Measurements from ENCODE around the gene PHPT1. TPM values are rescaled to one million over a fixed set of nuclear protein-coding genes. Genes with fewer than 3 reads are reported as not detected.

Gene PHPT1
- total RNA-seq, 1 donor from 2014 or later, result 93.6 TPM

DNA sequence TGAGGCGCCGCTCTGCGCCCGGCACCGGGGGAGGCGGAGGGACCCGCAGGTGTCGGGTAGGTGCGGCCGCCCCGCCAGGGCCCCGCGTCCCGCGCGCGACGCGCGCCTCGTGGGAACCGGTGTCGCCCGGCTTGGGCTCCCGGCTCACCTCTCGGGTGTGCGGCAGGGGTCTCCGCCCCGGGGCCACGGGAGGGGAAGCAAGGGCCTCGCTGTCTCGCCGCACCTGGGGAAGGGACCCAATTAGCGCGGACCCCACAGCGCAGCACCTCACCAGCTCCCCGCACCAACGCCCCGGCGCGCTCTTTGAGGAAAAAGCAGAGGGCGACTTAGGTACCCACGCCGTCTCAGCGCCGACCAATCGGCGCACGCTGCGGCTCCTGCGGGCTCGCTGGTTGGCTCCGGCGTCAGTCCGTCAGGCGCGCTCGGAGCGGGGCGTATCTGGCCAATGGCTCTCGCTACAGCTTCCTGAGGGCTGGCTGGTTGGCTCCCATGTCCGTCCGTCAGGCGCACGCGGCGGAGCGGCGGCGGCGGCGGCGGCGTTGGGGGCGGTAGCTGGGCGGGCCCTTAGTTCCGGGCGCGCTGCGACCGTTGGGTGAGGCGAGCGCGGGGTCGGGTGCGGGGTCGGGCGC lies 36.9 kb downstream of the PHPT1 start, which contains the start of gene TRAF2:
Gene TRAF2 (plus strand): TSS at position 567 of the 629 bp plus-strand sequence. CDS start 12,225 bp downstream, outside the sequence.
- Histone ChIP-seq H3K27ac (peak within 1 kb of the TSS; percentile 83), H3K36me3 (peaks cover 10% of the 10 kb centered on the region), H3K27me3 (ENCODE audit: low read depth) (no peaks in the 10 kb centered on the region), H3K9me3 (no peaks in the 10 kb centered on the region), H3K4me3 (peak within 1 kb of the TSS; percentile 97), H3K4me1 (peaks cover 36% of the 10 kb centered on the region)
- DNase-seq, result peak; percentile 98
- ATAC-seq, result peak; percentile 97 to 98
- intact Hi-C loops (cut with DNase I), result no loop called here
- TF ChIP-seq, protein P1, sequence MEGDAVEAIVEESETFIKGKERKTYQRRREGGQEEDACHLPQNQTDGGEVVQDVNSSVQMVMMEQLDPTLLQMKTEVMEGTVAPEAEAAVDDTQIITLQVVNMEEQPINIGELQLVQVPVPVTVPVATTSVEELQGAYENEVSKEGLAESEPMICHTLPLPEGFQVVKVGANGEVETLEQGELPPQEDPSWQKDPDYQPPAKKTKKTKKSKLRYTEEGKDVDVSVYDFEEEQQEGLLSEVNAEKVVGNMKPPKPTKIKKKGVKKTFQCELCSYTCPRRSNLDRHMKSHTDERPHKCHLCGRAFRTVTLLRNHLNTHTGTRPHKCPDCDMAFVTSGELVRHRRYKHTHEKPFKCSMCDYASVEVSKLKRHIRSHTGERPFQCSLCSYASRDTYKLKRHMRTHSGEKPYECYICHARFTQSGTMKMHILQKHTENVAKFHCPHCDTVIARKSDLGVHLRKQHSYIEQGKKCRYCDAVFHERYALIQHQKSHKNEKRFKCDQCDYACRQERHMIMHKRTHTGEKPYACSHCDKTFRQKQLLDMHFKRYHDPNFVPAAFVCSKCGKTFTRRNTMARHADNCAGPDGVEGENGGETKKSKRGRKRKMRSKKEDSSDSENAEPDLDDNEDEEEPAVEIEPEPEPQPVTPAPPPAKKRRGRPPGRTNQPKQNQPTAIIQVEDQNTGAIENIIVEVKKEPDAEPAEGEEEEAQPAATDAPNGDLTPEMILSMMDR (IDR thresholded peaks at IDR 0.05), result no peak

DNA sequence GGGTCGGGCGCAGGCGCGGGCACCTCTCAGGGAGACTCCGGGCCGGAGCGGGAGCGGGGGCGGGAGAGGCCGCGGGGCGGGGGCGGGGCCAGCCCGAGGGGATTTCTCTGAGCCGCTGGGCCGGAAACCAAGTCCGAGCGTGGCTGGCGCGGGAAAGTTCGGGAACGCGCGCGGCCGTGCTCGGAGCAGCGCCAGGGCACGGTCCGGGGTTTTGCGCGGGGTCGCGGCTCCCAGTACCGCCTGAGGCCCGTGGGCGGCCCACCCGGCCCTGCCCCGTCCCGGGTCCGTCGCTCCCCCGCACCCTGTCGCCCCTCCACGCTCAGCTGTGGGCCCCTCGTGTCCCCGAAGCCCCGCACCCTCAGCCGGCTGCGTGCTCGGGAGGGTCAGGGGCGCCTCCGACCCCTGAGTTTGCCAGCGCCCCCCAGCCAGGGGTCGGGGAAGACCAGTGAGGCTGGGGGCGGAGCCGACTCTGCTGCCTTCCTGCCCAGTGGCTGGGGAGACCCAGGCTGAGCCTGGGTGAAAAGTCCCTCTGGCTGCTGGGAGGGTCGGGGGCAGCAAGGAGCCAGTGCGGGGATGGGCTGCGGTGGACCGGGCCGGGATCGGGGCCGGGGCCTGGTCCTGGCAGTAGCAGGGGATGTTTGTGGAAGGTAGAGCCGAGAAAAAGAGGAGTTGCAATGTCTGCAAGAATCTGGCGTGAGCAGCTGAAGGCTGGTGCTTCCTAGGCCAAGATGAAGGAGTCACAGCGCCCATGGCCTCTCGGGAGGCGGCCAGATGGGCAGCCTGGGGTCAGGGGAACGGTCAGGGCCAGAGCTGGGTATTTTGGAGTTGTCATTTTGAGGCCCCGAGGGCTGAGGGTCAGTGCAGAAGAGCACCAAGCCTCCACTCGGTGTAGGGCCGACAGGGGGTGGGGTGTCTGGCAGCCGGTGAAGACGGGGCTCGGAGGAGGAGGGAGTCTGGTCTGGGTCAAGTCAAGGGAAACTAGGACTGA lies 37.7 kb downstream of the PHPT1 start:
- intact Hi-C loops (cut with DNase I), result no loop called here
- peak overlapping the region; percentile 83 for H3K27ac ChIP-seq
- DNase-seq, result no peak

DNA sequence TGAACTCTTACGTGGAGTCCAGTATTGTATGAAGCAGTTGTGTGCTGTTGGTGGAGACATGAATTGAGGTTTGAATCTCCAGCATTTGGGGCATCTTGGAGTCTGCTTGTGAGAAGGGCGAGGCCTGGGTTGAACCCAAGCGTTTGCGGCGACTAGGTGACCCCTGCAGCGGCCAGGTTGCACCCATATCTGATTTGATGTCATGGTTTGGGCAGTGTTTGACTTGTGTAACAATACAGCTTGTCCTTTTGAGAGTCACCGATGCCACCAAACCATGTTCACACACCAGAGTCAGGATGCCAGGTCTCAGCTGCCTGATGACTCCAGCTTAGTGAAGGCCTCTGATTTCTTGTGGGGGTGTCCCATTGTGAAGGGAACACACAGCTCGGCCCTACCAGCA lies 39.2 kb downstream of the PHPT1 start:
- H3K9me3 ChIP-seq, result no peaks in the 10 kb centered on the region
- TF ChIP-seq, protein P1 (IDR thresholded peaks at IDR 0.05), result no peak
- DNase-seq (no peak), ATAC-seq (no peak)
- H3K27ac ChIP-seq, result no peak overlapping the region
- H3K4me3 ChIP-seq, result no peak overlapping the region
- peaks cover 20% of the 10 kb centered on the region for H3K4me1 ChIP-seq
- H3K36me3 ChIP-seq, result peaks cover 26% of the 10 kb centered on the region
- H3K27me3 ChIP-seq (ENCODE audit: low read depth), result no peaks in the 10 kb centered on the region
- intact Hi-C loops (cut with DNase I), result no loop called here

More for the DNA sequence above, 37.7 kb downstream of the PHPT1 start:
- Histone ChIP-seq H3K27me3 (ENCODE audit: low read depth) (no peaks in the 10 kb centered on the region), H3K36me3 (peaks cover 19% of the 10 kb centered on the region), H3K4me1 (peaks cover 33% of the 10 kb centered on the region), H3K9me3 (no peaks in the 10 kb centered on the region), H3K4me3 (peak overlapping the region; percentile 97)
- ATAC-seq, result peak; percentile 40 to 56
- TF ChIP-seq, protein P1 (IDR thresholded peaks at IDR 0.05), result no peak

DNA sequence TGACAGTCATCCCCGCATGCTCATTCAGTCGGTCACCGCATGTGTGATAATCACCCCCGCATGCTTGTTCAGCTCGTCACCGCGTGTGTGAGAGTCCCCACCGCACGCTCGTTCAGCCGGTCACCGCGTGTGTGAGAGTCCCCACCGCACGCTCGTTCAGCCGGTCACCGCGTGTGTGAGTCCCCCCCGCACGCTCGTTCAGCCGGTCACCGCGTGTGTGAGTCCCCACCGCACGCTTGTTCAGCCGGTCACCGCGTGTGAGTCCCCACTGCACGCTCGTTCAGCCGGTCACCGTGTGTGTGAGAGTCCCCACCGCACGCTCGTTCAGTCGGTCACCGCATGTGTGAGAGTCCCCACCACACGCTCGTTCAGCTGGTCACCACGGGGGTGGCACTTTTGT lies 40.6 kb downstream of the PHPT1 start:
- no peaks in the 10 kb centered on the region for H3K27me3 ChIP-seq (ENCODE audit: low read depth)
- intact Hi-C loops (cut with DNase I), result no loop called here
- no peak overlapping the region for H3K4me3 ChIP-seq
- no peak for DNase-seq
- no peak overlapping the region for H3K27ac ChIP-seq
- H3K9me3 ChIP-seq, result no peaks in the 10 kb centered on the region
- peaks cover 26% of the 10 kb centered on the region for H3K36me3 ChIP-seq
- peaks cover 20% of the 10 kb centered on the region for H3K4me1 ChIP-seq
- TF ChIP-seq, protein P1 (IDR thresholded peaks at IDR 0.05), result no peak
- no peak for ATAC-seq

DNA sequence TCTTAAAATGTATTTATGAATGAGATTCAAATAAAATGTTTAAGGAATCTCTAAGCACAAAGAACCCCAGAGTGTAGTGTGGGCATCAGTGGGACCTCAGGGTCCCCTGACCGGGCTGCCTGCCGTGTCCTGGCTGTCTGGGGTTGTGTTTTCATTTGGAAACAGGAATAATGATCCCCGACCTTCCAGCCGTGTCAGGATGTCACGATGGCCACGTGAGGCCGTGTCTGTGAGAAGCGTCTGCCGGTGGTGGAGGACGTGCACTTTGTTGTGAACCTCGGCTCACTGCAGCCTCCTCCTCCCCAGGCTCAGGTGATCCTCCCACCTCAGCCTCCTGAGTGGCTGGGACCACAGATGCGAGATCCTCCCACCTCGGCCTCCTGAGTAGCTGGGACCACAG lies 41.5 kb downstream of the PHPT1 start:
- DNase-seq (no peak), ATAC-seq (no peak)
- Histone ChIP-seq H3K36me3 (peaks cover 26% of the 10 kb centered on the region), H3K4me1 (peaks cover 15% of the 10 kb centered on the region), H3K27ac (no peak overlapping the region), H3K9me3 (no peaks in the 10 kb centered on the region), H3K27me3 (ENCODE audit: low read depth) (no peaks in the 10 kb centered on the region), H3K4me3 (no peak overlapping the region)
- intact Hi-C loops (cut with DNase I), result no loop called here
- TF ChIP-seq, protein P1 (IDR thresholded peaks at IDR 0.05), result no peak
